ENCODE data around the gene ESPN. TPM values are rescaled to one million over a fixed set of nuclear protein-coding genes. Genes with fewer than 3 reads are reported as not detected.
"Not testable (repeated sequence)": the region's sequence is repeated elsewhere in the genome, so short reads cannot be mapped to it uniquely, and the experiment has no call there.

The ESPN gene
- total RNA-seq, 1 donor from 2014 or later = 0.36 TPM

GRCh38 chr1:6489799-6490180 is 65.2 kb downstream of the ESPN start:
- peaks cover 19% of the 10 kb centered on the region for H3K27me3 Mint-ChIP-seq (ENCODE audit: unreplicated experiment)
- H3K27ac Mint-ChIP-seq (ENCODE audit: unreplicated experiment) = no peak overlapping the region
- H3K4me1 Mint-ChIP-seq (ENCODE audit: unreplicated experiment) = peaks cover 31% of the 10 kb centered on the region
- TF ChIP-seq, protein P1, sequence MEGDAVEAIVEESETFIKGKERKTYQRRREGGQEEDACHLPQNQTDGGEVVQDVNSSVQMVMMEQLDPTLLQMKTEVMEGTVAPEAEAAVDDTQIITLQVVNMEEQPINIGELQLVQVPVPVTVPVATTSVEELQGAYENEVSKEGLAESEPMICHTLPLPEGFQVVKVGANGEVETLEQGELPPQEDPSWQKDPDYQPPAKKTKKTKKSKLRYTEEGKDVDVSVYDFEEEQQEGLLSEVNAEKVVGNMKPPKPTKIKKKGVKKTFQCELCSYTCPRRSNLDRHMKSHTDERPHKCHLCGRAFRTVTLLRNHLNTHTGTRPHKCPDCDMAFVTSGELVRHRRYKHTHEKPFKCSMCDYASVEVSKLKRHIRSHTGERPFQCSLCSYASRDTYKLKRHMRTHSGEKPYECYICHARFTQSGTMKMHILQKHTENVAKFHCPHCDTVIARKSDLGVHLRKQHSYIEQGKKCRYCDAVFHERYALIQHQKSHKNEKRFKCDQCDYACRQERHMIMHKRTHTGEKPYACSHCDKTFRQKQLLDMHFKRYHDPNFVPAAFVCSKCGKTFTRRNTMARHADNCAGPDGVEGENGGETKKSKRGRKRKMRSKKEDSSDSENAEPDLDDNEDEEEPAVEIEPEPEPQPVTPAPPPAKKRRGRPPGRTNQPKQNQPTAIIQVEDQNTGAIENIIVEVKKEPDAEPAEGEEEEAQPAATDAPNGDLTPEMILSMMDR (IDR thresholded peaks at IDR 0.05; ENCODE audit: unreplicated experiment) = peak; percentile 96
- H3K9me3 Mint-ChIP-seq (ENCODE audit: unreplicated experiment) = no peaks in the 10 kb centered on the region
- H3K4me3 Mint-ChIP-seq (ENCODE audit: unreplicated experiment) = peak overlapping the region; percentile 37
- H3K36me3 Mint-ChIP-seq (ENCODE audit: low read depth, unreplicated experiment) = peaks cover 4% of the 10 kb centered on the region
- peak; percentile 85 for DNase-seq (ENCODE audit: low spot score)

DNA sequence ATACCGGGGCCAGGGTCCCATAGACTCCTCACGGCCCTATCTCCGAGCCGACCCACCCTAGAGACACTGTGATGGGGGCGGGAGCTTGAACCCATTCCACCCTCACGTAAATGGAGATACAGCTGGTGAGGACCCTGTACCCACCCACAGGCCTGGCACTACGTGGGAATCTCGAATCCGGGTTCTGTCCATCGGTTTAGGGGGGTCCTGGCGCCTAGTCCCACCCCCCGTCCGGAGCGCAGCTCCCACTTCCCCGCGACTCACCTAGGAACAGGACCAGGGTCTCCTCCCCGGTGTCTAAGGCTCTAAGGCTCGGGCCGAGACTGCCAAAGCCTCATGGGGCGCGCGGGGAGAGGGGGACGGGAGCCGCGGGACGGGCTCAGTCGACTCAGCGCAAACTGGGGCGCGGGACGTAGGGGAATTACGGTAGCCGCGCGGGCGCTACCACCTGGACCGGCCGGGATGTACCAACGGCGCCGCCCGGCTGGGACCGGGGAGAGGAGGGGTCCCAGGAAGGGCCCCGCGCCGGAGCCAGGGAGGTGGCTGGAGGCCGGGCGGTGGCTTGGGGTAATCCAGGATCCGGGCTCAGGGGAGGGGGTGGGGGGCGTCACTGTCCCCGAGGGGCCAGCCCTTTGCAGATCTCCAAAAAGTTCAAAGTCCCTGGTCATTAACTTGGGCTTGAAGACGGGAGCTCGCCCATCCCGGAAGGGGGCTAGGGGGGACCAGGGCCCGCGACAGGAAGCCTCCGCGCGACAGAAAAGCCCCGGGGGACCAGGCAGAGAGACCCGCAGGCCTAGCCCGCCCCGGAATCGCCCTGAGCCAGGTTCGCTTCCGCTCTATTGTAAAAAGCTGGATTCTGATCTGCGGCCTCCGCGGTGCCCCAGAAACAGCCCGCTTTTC is 65.9 kb downstream of the ESPN start:
- no peak overlapping the region for H3K27ac Mint-ChIP-seq (ENCODE audit: unreplicated experiment)
- H3K27me3 Mint-ChIP-seq (ENCODE audit: unreplicated experiment) = peaks cover 19% of the 10 kb centered on the region
- DNase-seq (ENCODE audit: low spot score) = peak; percentile 68
- no peaks in the 10 kb centered on the region for H3K9me3 Mint-ChIP-seq (ENCODE audit: unreplicated experiment)
- H3K4me1 Mint-ChIP-seq (ENCODE audit: unreplicated experiment) = peaks cover 31% of the 10 kb centered on the region
- H3K36me3 Mint-ChIP-seq (ENCODE audit: low read depth, unreplicated experiment) = peaks cover 4% of the 10 kb centered on the region
- TF ChIP-seq, protein P1 (IDR thresholded peaks at IDR 0.05; ENCODE audit: unreplicated experiment) = peak; percentile 25
- peak overlapping the region; percentile 37 for H3K4me3 Mint-ChIP-seq (ENCODE audit: unreplicated experiment)

DNA sequence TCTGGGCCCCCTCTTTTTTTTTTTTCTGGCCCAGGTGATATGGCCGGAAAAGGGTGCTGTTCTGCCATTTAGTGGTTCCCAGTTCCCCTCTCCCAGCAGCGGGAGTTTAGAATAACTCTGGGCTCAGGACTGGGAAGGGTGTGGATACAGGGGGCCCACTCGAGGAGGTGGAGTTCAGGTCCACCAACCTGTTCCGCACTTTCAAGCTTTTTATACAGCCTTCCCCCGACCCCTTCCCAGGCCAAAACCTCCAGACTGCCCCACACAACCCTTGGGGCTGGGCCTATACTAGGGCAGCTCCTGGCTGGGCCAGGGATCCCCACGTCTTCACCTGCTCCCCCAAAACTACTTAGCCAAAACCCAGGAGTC is 66.5 kb downstream of the ESPN start:
- peaks cover 19% of the 10 kb centered on the region for H3K27me3 Mint-ChIP-seq (ENCODE audit: unreplicated experiment)
- TF ChIP-seq, protein P1 (IDR thresholded peaks at IDR 0.05; ENCODE audit: unreplicated experiment) = no peak
- H3K9me3 Mint-ChIP-seq (ENCODE audit: unreplicated experiment) = no peaks in the 10 kb centered on the region
- DNase-seq (ENCODE audit: low spot score) = no peak
- peaks cover 33% of the 10 kb centered on the region for H3K4me1 Mint-ChIP-seq (ENCODE audit: unreplicated experiment)
- peak overlapping the region; percentile 11 for H3K27ac Mint-ChIP-seq (ENCODE audit: unreplicated experiment)
- H3K4me3 Mint-ChIP-seq (ENCODE audit: unreplicated experiment) = peak overlapping the region; percentile 85
- peaks cover 4% of the 10 kb centered on the region for H3K36me3 Mint-ChIP-seq (ENCODE audit: low read depth, unreplicated experiment)

GRCh38 chr1:6491480-6491962 is 66.9 kb downstream of the ESPN start, which contains the start of gene PLEKHG5:
TSS of gene PLEKHG5 (minus strand) at chr1:6491667. CDS start at chr1:6477571, 14,096 bp downstream.
- Mint-ChIP-seq H3K27ac (ENCODE audit: unreplicated experiment) (peak within 1 kb of the TSS; percentile 11), H3K9me3 (ENCODE audit: unreplicated experiment) (no peaks in the 10 kb centered on the region), H3K36me3 (ENCODE audit: low read depth, unreplicated experiment) (peaks cover 4% of the 10 kb centered on the region), H3K27me3 (ENCODE audit: unreplicated experiment) (peaks cover 21% of the 10 kb centered on the region), H3K4me1 (ENCODE audit: unreplicated experiment) (peaks cover 29% of the 10 kb centered on the region), H3K4me3 (ENCODE audit: unreplicated experiment) (peak within 1 kb of the TSS; percentile 85)
- TF ChIP-seq, protein P1 (IDR thresholded peaks at IDR 0.05; ENCODE audit: unreplicated experiment) = no peak
- DNase-seq (ENCODE audit: low spot score) = no peak

DNA sequence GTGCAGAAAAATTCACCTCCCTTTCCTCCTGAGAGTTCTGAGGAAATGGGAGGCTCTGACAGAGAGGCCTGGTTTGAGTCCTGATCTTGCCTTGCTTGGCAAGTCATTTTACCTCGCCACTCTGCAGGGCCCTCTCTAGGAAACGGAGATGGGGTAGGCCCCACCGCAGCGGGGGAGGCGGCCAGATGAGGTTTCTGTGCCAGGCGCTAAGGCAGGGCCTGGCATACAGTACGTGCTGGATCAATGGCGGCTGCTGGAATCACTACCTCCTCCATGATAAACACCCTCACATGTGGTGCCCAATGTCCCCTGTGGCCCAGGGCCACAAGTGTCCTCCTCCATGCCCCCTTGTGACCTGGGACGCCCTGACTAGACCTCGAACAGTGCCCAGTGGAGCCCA is 67.4 kb downstream of the ESPN start:
- no peak for DNase-seq (ENCODE audit: low spot score)
- H3K4me1 Mint-ChIP-seq (ENCODE audit: unreplicated experiment) = peaks cover 25% of the 10 kb centered on the region
- H3K27ac Mint-ChIP-seq (ENCODE audit: unreplicated experiment) = peak overlapping the region; percentile 11
- TF ChIP-seq, protein P1 (IDR thresholded peaks at IDR 0.05; ENCODE audit: unreplicated experiment) = no peak
- no peaks in the 10 kb centered on the region for H3K9me3 Mint-ChIP-seq (ENCODE audit: unreplicated experiment)
- peaks cover 22% of the 10 kb centered on the region for H3K27me3 Mint-ChIP-seq (ENCODE audit: unreplicated experiment)
- H3K4me3 Mint-ChIP-seq (ENCODE audit: unreplicated experiment) = no peak overlapping the region
- H3K36me3 Mint-ChIP-seq (ENCODE audit: low read depth, unreplicated experiment) = peaks cover 4% of the 10 kb centered on the region

GRCh38 chr1:6493834-6494223 is 69.3 kb downstream of the ESPN start:
- H3K36me3 Mint-ChIP-seq (ENCODE audit: low read depth, unreplicated experiment); H3K27ac Mint-ChIP-seq (ENCODE audit: unreplicated experiment); H3K9me3 Mint-ChIP-seq (ENCODE audit: unreplicated experiment); H3K4me3 Mint-ChIP-seq (ENCODE audit: unreplicated experiment); DNase-seq (ENCODE audit: low spot score): not testable (repeated sequence)
- H3K27me3 Mint-ChIP-seq (ENCODE audit: unreplicated experiment) = peaks cover 26% of the 10 kb centered on the region
- H3K4me1 Mint-ChIP-seq (ENCODE audit: unreplicated experiment) = peaks cover 11% of the 10 kb centered on the region
